GM12874 (cell line): ENCODE results near the gene SAP30.

Experiments used
- CTCF ChIP-seq: IDR thresholded peaks from 2 replicates; pipeline ENCODE4 v1.5.1; 2011; ENCODE audit warnings: low read depth, mild to moderate bottlenecking, control low read depth, low read length, moderate library complexity; ENCODE audit not compliant: insufficient read depth

The SAP30 gene

GRCh38 chr4:173370130-173370476, 651 bp upstream of the SAP30 start:
- no peak for TF ChIP-seq CTCF

- TF ChIP-seq CTCF: no peak
These were observed 788 bp downstream of the SAP30 start for GRCh38 chr4:173371292-173372192.

- no peak for TF ChIP-seq CTCF
These were observed 3.8 kb downstream of the SAP30 start for GRCh38 chr4:173374588-173374987.

- no peak for TF ChIP-seq CTCF
These were observed 9.2 kb downstream of the SAP30 start for GRCh38 chr4:173379929-173380328.

- no peak for TF ChIP-seq CTCF
These were observed 10.2 kb downstream of the SAP30 start for GRCh38 chr4:173380987-173381386.

GRCh38 chr4:173381610-173382009, 10.9 kb downstream of the SAP30 start:
- TF ChIP-seq CTCF: no peak

- TF ChIP-seq CTCF: no peak
These were observed 11.6 kb downstream of the SAP30 start for GRCh38 chr4:173382349-173382748.
